Astrocyte (in vitro differentiated cells and primary cell): ENCODE measurements around the gene SUSD4.
"Not testable (repeated sequence)": the region's sequence is repeated elsewhere in the genome, so short reads cannot be mapped to it uniquely, and the experiment has no call there.

Experiments
- EZH2 ChIP-seq: IDR thresholded peaks from 2 replicates; pipeline ENCODE4 v1.6.1; 2012; ENCODE audit warnings: mild to moderate bottlenecking, low read length, inconsistent platforms; ENCODE audit not compliant: insufficient read depth
- TF ChIP-seq, protein P1 (sequence below): IDR thresholded peaks from 2 replicates; pipeline ENCODE4 v1.5.1; 2011; ENCODE audit warnings: low read depth, mild to moderate bottlenecking, inconsistent platforms, low read length, moderate library complexity; ENCODE audit not compliant: insufficient read depth

DNA sequence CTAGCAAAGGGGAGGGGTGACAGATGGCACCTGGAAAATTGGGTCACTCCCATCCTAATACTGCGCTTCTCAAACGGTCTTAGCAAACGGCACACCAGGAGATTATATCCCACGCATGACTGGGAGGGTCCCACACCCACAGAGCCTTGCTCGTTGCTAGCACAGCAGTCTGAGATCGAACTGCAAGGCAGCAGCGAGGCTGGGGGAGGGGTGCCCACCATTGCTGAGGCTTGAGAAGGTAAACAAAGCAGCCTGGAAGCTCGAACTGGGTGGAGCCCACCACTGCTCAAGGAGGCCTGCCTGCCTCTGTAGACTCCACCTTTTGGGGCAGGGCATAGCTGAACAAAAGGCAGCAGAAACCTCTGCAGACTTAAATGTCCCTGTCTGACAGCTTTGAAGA is 85.7 kb downstream of the SUSD4 start:
- TF ChIP-seq, protein P1, sequence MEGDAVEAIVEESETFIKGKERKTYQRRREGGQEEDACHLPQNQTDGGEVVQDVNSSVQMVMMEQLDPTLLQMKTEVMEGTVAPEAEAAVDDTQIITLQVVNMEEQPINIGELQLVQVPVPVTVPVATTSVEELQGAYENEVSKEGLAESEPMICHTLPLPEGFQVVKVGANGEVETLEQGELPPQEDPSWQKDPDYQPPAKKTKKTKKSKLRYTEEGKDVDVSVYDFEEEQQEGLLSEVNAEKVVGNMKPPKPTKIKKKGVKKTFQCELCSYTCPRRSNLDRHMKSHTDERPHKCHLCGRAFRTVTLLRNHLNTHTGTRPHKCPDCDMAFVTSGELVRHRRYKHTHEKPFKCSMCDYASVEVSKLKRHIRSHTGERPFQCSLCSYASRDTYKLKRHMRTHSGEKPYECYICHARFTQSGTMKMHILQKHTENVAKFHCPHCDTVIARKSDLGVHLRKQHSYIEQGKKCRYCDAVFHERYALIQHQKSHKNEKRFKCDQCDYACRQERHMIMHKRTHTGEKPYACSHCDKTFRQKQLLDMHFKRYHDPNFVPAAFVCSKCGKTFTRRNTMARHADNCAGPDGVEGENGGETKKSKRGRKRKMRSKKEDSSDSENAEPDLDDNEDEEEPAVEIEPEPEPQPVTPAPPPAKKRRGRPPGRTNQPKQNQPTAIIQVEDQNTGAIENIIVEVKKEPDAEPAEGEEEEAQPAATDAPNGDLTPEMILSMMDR: not testable (repeated sequence)
- TF ChIP-seq EZH2: not testable (repeated sequence)
